HepG2 (cell line): ENCODE measurements around the gene IRX2. TPM values are rescaled to one million over a fixed set of nuclear protein-coding genes. Genes with fewer than 3 reads are reported as not detected.

ENCODE experiments used
- ELF4 ChIP-seq: sonication (generic); formaldehyde crosslinking; IDR thresholded peaks from 2 replicates; pipeline ENCODE4 v1.5.0; 2020; ENCODE audit warnings: missing genetic modification reagents, mild to moderate bottlenecking, moderate library complexity, borderline replicate concordance
- MIER3 ChIP-seq: IDR thresholded peaks from 2 replicates; pipeline ENCODE4 v1.6.1; 2016; ENCODE audit warnings: missing compliant biosample characterization, borderline replicate concordance
- RBM22 ChIP-seq: fragments of 200-400 bp; formaldehyde crosslinking; optimal IDR thresholded peaks from 2 replicates; pipeline ENCODE3; 2017; ENCODE audit warnings: mild to moderate bottlenecking, low read length, moderate library complexity
- TBP ChIP-seq: sonication (generic); formaldehyde crosslinking; IDR thresholded peaks from 2 replicates; pipeline ENCODE4 v1.5.0; 2020; ENCODE audit warnings: missing genetic modification reagents
- TEAD2 ChIP-seq: sonication (generic); formaldehyde crosslinking; IDR thresholded peaks from 2 replicates; pipeline ENCODE4 v1.9.0; 2021; ENCODE audit warnings: missing genetic modification reagents
- U2AF2 ChIP-seq: fragments of 200-400 bp; formaldehyde crosslinking; IDR thresholded peaks from 2 replicates; pipeline ENCODE4 v1.6.1; 2017; ENCODE audit warnings: low read depth, mild to moderate bottlenecking, low read length
- ZNF441 ChIP-seq: sonication (generic); formaldehyde crosslinking; IDR thresholded peaks from 2 replicates; pipeline ENCODE4 v1.7.0; 2021; ENCODE audit warnings: missing genetic modification reagents, borderline replicate concordance
- ZNF841 ChIP-seq: sonication (generic); formaldehyde crosslinking; IDR thresholded peaks from 2 replicates; pipeline ENCODE4 v1.8.1; 2023; ENCODE audit warnings: missing genetic modification reagents, borderline replicate concordance
- polyA plus RNA-seq, 8 experiments: library from polyadenylated mRNA; depleted of rRNA in 3 of 8; stranded (reverse) in 7 of 8; unstranded in 1 of 8; fragments of >200 nt; fragmentation: Illumina TruSeq in 4 of 8; extraction: Trizol in 4 of 8; gene quantifications; 2 replicates each; pipeline versions ENCODE4 v1.2.1 to v1.2.3, GENCODE V29; 2011 to 2016; ENCODE audit warnings: low read depth in 4 of 8, missing spikeins in 1 of 8, mixed read lengths in 1 of 8; ENCODE audit not compliant: insufficient read depth in 1 of 8
- total RNA-seq, 5 experiments: library from RNA; depleted of rRNA; stranded (reverse); fragments of >200 nt; fragmentation: Illumina TruSeq; extraction: Trizol; gene quantifications; 2 replicates each; pipeline ENCODE4 v1.2.3, GENCODE V29; 2016; ENCODE audit warnings: low read depth in 1 of 5
- TF ChIP-seq, protein P1 (sequence below): sonication (generic); formaldehyde crosslinking; IDR thresholded peaks from 2 replicates; pipeline ENCODE4 v1.9.0; 2021; ENCODE audit warnings: missing genetic modification reagents, borderline replicate concordance
- TF ChIP-seq, protein P2 (sequence below): sonication (generic); formaldehyde crosslinking; IDR thresholded peaks from 2 replicates; pipeline ENCODE4 v1.4.0; 2020; ENCODE audit warnings: missing genetic modification reagents, mild to moderate bottlenecking, borderline replicate concordance
- TF ChIP-seq, protein P3 (sequence below): sonication (generic); formaldehyde crosslinking; IDR thresholded peaks from 2 replicates; pipeline ENCODE4 v1.4.0; 2020; ENCODE audit warnings: mild to moderate bottlenecking, missing genetic modification reagents

Gene IRX2
- total and polyA plus RNA-seq, 2 of the 13 experiments (the other 11 are each of a cell fraction or from before 2014, with no cell fraction given): not detected

DNA sequence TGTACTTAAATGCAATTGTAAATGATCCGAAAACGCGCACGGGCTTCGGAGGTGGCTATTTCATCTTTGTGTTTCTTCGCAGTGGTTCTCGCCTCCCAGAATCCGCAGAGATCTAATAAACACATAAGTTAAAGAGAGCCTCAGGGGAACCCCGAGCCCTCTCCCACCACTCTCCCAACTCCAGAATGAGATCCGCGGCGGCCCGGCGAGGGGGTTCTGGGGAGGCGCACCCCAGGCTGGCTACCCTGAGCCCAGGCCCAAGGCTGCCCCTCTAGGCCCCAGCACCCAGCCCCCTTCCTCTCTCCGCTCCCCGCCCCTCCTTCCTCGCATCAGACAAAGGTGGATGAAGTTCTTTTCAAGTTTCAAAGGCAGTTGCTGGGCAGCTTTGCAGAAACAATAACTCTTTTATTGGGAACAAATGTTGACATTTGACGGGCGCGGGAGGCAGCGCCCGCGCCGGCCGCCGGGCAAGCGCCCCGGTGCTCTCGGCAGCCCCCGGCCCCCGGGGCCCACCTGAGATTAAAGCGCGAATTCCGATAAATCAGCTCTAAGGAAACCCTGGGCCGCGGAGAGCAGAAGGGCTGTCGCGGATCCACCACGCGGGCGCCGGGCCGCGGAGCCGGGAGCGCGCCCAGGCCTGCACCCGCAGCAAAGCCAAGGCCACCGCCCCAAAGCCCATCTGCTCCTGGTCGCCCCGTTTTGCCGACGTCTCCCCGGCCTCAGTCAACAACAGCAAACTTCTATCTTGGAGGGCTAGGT lies 8.4 kb downstream of the IRX2 start (continued):
- TF ChIP-seq, protein P1, sequence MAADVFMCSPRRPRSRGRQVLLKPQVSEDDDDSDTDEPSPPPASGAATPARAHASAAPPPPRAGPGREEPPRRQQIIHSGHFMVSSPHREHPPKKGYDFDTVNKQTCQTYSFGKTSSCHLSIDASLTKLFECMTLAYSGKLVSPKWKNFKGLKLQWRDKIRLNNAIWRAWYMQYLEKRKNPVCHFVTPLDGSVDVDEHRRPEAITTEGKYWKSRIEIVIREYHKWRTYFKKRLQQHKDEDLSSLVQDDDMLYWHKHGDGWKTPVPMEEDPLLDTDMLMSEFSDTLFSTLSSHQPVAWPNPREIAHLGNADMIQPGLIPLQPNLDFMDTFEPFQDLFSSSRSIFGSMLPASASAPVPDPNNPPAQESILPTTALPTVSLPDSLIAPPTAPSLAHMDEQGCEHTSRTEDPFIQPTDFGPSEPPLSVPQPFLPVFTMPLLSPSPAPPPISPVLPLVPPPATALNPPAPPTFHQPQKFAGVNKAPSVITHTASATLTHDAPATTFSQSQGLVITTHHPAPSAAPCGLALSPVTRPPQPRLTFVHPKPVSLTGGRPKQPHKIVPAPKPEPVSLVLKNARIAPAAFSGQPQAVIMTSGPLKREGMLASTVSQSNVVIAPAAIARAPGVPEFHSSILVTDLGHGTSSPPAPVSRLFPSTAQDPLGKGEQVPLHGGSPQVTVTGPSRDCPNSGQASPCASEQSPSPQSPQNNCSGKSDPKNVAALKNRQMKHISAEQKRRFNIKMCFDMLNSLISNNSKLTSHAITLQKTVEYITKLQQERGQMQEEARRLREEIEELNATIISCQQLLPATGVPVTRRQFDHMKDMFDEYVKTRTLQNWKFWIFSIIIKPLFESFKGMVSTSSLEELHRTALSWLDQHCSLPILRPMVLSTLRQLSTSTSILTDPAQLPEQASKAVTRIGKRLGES: no peak
- TF ChIP-seq, protein P2, sequence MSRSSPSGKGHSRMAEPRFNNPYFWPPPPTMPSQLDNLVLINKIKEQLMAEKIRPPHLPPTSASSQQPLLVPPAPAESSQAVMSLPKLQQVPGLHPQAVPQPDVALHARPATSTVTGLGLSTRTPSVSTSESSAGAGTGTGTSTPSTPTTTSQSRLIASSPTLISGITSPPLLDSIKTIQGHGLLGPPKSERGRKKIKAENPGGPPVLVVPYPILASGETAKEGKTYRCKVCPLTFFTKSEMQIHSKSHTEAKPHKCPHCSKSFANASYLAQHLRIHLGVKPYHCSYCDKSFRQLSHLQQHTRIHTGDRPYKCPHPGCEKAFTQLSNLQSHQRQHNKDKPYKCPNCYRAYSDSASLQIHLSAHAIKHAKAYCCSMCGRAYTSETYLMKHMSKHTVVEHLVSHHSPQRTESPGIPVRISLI (CRISPR knock-in tag): no peak
- TF ChIP-seq ZNF441 (CRISPR knock-in tag): no peak
- no peak for TF ChIP-seq U2AF2
- TF ChIP-seq TBP (CRISPR knock-in tag): no peak
- no peak for TF ChIP-seq ZNF841 (CRISPR knock-in tag)
- TF ChIP-seq TEAD2: no peak
- TF ChIP-seq ELF4: no peak
- no peak for TF ChIP-seq RBM22
- TF ChIP-seq, protein P3, sequence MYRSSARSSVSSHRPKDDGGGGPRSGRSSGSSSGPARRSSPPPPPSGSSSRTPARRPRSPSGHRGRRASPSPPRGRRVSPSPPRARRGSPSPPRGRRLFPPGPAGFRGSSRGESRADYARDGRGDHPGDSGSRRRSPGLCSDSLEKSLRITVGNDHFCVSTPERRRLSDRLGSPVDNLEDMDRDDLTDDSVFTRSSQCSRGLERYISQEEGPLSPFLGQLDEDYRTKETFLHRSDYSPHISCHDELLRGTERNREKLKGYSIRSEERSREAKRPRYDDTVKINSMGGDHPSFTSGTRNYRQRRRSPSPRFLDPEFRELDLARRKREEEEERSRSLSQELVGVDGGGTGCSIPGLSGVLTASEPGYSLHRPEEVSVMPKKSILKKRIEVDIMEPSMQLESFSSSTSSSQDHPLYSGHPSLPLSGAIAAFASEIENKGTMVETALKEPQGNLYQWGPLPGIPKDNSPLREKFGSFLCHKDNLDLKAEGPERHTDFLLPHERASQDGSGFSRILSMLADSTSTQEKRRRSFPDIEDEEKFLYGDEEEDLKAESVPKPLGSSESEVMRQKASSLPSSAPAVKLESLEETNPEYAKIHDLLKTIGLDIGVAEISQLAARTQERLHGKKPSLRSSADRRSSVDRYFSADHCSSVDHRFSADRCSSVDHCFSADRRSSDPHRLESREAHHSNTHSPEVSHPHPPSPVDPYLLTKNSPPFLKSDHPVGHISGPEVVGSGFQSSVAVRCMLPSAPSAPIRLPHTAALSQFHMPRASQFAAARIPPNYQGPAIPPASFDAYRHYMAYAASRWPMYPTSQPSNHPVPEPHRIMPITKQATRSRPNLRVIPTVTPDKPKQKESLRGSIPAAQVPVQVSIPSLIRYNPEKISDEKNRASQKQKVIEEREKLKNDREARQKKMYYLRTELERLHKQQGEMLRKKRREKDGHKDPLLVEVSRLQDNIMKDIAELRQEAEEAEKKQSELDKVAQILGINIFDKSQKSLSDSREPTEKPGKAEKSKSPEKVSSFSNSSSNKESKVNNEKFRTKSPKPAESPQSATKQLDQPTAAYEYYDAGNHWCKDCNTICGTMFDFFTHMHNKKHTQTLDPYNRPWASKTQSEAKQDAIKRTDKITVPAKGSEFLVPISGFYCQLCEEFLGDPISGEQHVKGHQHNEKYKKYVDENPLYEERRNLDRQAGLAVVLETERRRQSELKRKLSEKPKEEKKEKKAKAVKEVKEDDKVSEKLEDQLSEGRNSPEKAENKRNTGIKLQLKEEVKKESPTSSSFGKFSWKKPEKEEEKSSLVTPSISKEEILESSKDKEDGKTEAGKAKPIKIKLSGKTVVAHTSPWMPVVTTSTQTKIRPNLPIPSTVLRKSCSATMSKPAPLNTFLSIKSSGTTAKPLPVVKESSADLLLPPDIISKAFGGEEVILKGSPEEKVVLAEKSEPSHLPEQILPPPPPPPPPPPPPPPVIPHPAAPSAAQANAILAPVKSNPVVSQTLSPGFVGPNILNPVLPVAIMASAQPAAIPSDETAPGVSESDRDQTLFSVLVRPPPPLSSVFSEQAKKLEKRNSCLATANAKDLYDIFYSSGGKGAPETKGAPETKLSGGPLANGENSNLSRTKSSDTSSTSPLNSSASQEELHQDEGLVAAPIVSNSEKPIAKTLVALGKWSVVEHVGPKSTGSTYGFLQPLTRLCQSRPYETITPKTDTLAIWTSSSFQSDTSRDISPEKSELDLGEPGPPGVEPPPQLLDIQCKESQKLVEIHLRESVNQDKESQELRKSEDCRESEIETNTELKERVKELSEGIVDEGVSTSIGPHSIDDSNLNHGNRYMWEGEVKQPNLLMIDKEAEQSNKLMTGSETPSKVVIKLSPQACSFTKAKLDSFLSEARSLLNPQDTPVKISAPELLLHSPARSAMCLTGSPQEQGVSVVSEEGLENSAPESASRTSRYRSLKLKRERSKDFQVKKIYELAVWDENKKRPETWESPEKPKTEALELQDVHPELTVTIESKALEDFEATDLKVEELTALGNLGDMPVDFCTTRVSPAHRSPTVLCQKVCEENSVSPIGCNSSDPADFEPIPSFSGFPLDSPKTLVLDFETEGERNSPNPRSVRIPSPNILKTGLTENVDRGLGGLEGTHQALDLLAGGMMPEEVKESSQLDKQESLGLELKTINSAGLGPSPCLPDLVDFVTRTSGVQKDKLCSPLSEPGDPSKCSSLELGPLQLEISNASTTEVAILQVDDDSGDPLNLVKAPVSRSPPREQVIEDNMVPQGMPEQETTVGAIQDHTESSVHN (CRISPR knock-in tag): no peak
- no peak for TF ChIP-seq MIER3 (CRISPR knock-in tag)
